Transverse colon (tissue), 4 donors: ENCODE measurements around the gene IFITM10.

ENCODE experiments used
- POLR2A ChIP-seq: fragments of 450-650 bp; IDR thresholded peaks from one replicate; pipeline ENCODE4 v1.6.1; 2016; ENCODE audit warnings: antibody characterized with exemption, mild to moderate bottlenecking, moderate library complexity
- POLR2AphosphoS5 ChIP-seq, 3 donors: sonication (generic); formaldehyde crosslinking; IDR thresholded peaks; one replicate each; pipeline ENCODE4 v1.6.1; 2016; ENCODE audit warnings: antibody characterized with exemption in 3 of 3
- TF ChIP-seq, protein P1 (sequence below), 5 experiments: fragments of 200-600 bp in 3 of 5; fragments of 450-650 bp in 2 of 5; sonication (generic) in 3 of 5; IDR thresholded peaks; 1 replicate in 2 of 5; 2 replicates in 3 of 5; pipeline ENCODE4 v1.5.1; 2016 to 2017; ENCODE audit warnings: antibody characterized with exemption in 5 of 5, inconsistent platforms in 3 of 5, mild to moderate bottlenecking in 2 of 5, moderate library complexity in 1 of 5

DNA sequence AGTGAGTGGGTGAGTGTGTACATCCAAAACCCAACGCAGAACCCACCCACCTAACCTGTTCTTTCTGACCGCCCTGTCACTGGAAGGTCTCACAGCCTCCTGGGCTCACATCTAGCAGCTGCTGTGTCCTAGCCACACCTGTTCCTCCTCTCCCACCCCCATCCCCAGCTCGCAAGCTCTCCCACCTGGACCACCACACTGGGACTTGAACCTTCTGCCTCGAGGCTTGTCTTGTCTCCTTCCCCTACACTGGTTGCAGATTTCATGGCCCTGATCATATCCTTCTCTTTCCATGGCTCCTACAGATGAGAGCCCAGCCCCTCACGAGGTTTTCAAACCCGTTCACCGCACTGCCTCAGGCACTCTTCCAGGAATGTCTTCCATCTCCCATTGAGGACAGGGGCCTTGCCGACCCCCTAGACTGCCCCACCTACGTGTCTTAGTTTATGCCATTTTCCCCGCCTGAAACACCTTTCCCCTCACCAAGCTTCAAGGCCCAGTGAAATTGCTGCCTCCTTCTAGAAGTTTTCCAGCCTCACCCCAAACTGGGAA is 6.7 kb downstream of the IFITM10 start:
- TF ChIP-seq, protein P1, sequence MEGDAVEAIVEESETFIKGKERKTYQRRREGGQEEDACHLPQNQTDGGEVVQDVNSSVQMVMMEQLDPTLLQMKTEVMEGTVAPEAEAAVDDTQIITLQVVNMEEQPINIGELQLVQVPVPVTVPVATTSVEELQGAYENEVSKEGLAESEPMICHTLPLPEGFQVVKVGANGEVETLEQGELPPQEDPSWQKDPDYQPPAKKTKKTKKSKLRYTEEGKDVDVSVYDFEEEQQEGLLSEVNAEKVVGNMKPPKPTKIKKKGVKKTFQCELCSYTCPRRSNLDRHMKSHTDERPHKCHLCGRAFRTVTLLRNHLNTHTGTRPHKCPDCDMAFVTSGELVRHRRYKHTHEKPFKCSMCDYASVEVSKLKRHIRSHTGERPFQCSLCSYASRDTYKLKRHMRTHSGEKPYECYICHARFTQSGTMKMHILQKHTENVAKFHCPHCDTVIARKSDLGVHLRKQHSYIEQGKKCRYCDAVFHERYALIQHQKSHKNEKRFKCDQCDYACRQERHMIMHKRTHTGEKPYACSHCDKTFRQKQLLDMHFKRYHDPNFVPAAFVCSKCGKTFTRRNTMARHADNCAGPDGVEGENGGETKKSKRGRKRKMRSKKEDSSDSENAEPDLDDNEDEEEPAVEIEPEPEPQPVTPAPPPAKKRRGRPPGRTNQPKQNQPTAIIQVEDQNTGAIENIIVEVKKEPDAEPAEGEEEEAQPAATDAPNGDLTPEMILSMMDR (IDR thresholded peaks at IDR 0.05) = no peak
- TF ChIP-seq POLR2AphosphoS5 (IDR thresholded peaks at IDR 0.05) = no peak
- TF ChIP-seq POLR2A = no peak
